Astrocyte (in vitro differentiated cells and primary cell): Measurements from ENCODE around the gene TUBA4B. TPM values are rescaled to one million over a fixed set of nuclear protein-coding genes. Genes with fewer than 3 reads are reported as not detected.

Experiments used
- DNase-seq: peaks from one replicate; pipeline ENCODE4 v3.0.0-alpha.2; 2010; ENCODE audit warnings: low read depth
- FAIRE-seq: peaks from 2 replicates; lab custom pipeline; 2011; peaks lifted over from hg19 to GRCh38; lab: Jason Lieb, UNC
- H2AFZ ChIP-seq: 2 replicates; pipeline ENCODE4 v1.6.0; 2012; ENCODE audit warnings: low read depth, low read length, inconsistent platforms
- H3K27ac ChIP-seq: 2 replicates; pipeline ENCODE4 v1.5.1; 2011; ENCODE audit warnings: low read depth, low read length, inconsistent platforms
- H3K27me3 ChIP-seq: 2 replicates; pipeline ENCODE4 v1.6.0; 2011; ENCODE audit warnings: low read length, inconsistent platforms; ENCODE audit not compliant: insufficient read depth
- H3K36me3 ChIP-seq: 2 replicates; pipeline ENCODE4 v1.5.1; 2011; ENCODE audit warnings: low read length, inconsistent platforms; ENCODE audit not compliant: insufficient read depth
- H3K4me1 ChIP-seq: 2 replicates; pipeline ENCODE4 v1.5.1; 2011; ENCODE audit warnings: low read length, inconsistent platforms; ENCODE audit not compliant: insufficient read depth
- H3K4me2 ChIP-seq: 2 replicates; pipeline ENCODE4 v1.6.0; 2012; ENCODE audit warnings: low read length, inconsistent platforms
- H3K4me3 ChIP-seq: 2 replicates; pipeline ENCODE4 v1.5.1; 2011; ENCODE audit warnings: low read depth, mild to moderate bottlenecking, low read length, inconsistent platforms; ENCODE audit not compliant: insufficient read depth
- H3K79me2 ChIP-seq: 2 replicates; pipeline ENCODE4 v1.6.0; 2012; ENCODE audit warnings: mild to moderate bottlenecking, low read length, inconsistent platforms; ENCODE audit not compliant: insufficient read depth
- H3K9ac ChIP-seq: 2 replicates; pipeline ENCODE4 v1.6.0; 2012; ENCODE audit warnings: mild to moderate bottlenecking, low read length, inconsistent platforms
- H3K9me3 ChIP-seq: 2 replicates; pipeline ENCODE4 v1.5.1; 2012; ENCODE audit warnings: low read depth, mild to moderate bottlenecking, low read length, inconsistent platforms; ENCODE audit not compliant: insufficient read depth
- H4K20me1 ChIP-seq: 2 replicates; pipeline ENCODE4 v1.6.0; 2012; ENCODE audit warnings: low read length, inconsistent platforms; ENCODE audit not compliant: insufficient read depth
- H3K27ac Mint-ChIP-seq: one replicate; pipeline ENCODE4 v1.8.0; 2021; ENCODE audit warnings: mild to moderate bottlenecking, mixed read lengths; ENCODE audit not compliant: unreplicated experiment
- H3K27me3 Mint-ChIP-seq: one replicate; pipeline ENCODE4 v1.8.0; 2021; ENCODE audit warnings: low read depth, mixed read lengths; ENCODE audit not compliant: unreplicated experiment
- H3K36me3 Mint-ChIP-seq: one replicate; pipeline ENCODE4 v1.8.0; 2021; ENCODE audit warnings: low read depth, mixed read lengths; ENCODE audit not compliant: unreplicated experiment
- H3K4me1 Mint-ChIP-seq: one replicate; pipeline ENCODE4 v1.8.0; 2021; ENCODE audit warnings: low read depth, mixed read lengths; ENCODE audit not compliant: unreplicated experiment
- H3K4me3 Mint-ChIP-seq: one replicate; pipeline ENCODE4 v1.8.0; 2021; ENCODE audit warnings: mild to moderate bottlenecking, moderate library complexity, mixed read lengths; ENCODE audit not compliant: unreplicated experiment
- H3K9me3 Mint-ChIP-seq: one replicate; pipeline ENCODE4 v1.8.0; 2021; ENCODE audit warnings: mild to moderate bottlenecking, mixed read lengths; ENCODE audit not compliant: unreplicated experiment
- CTCF ChIP-seq: IDR thresholded peaks from 2 replicates; pipeline ENCODE4 v1.5.1; 2011; ENCODE audit warnings: low read depth, mild to moderate bottlenecking, inconsistent platforms, low read length, moderate library complexity; ENCODE audit not compliant: insufficient read depth
- EZH2 ChIP-seq: IDR thresholded peaks from 2 replicates; pipeline ENCODE4 v1.6.1; 2012; ENCODE audit warnings: mild to moderate bottlenecking, low read length, inconsistent platforms; ENCODE audit not compliant: insufficient read depth
- total RNA-seq: library from RNA; stranded (reverse); gene quantifications from 2 replicates; pipeline ENCODE4 v1.2.1, GENCODE V29; 2021

The TUBA4B gene
- total RNA-seq, 1 donor from 2014 or later: not detected

GRCh38 chr2:219205165-219205538 is 47.9 kb upstream of the TUBA4B start:
- H3K4me1 ChIP-seq: peaks cover 16% of the 10 kb centered on the region
- no peak overlapping the region for H3K27ac ChIP-seq
- peaks cover 6% of the 10 kb centered on the region for H3K79me2 ChIP-seq
- H3K9me3 Mint-ChIP-seq: no peaks in the 10 kb centered on the region
- peaks cover 3% of the 10 kb centered on the region for H3K36me3 Mint-ChIP-seq
- H3K27me3 Mint-ChIP-seq: peaks cover 10% of the 10 kb centered on the region
- no peak overlapping the region for H3K27ac Mint-ChIP-seq
- no peaks in the 10 kb centered on the region for H3K9me3 ChIP-seq
- H3K4me2 ChIP-seq: no peak overlapping the region
- FAIRE-seq (no peak), DNase-seq (no peak)
- no peak overlapping the region for H3K9ac ChIP-seq
- no peak overlapping the region for H2AFZ ChIP-seq
- H3K4me3 ChIP-seq: no peak overlapping the region
- H3K4me3 Mint-ChIP-seq: peak overlapping the region; percentile 69
- peaks cover 15% of the 10 kb centered on the region for H4K20me1 ChIP-seq
- H3K36me3 ChIP-seq: no peaks in the 10 kb centered on the region
- H3K27me3 ChIP-seq: no peaks in the 10 kb centered on the region
- peaks cover 11% of the 10 kb centered on the region for H3K4me1 Mint-ChIP-seq
- no peak for TF ChIP-seq EZH2
- no peak for TF ChIP-seq CTCF

DNA sequence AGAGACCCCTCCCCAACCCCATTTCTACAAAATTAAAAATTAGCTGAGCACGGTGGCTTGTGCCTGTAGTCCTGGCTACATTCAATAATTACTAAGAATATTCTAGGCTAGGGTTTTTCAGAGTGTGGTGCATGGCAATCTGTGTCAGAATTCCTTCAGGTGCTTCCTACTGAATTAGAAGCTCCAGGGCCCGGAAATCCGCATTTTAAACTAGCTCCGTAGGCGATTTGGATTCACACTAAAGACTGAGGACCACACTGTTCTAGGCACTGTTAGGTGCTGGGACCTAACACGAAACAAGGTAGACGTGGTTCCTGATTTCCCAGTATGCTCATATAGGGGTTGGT is 47.1 kb upstream of the TUBA4B start:
- peak overlapping the region; percentile 73 for H2AFZ ChIP-seq
- H3K36me3 ChIP-seq: no peaks in the 10 kb centered on the region
- peak overlapping the region; percentile 83 for H3K4me2 ChIP-seq
- H3K27me3 ChIP-seq: no peaks in the 10 kb centered on the region
- Mint-ChIP-seq H3K27ac (no peak overlapping the region), H3K27me3 (peaks cover 4% of the 10 kb centered on the region), H3K4me1 (peaks cover 11% of the 10 kb centered on the region), H3K36me3 (peaks cover 3% of the 10 kb centered on the region), H3K9me3 (no peaks in the 10 kb centered on the region), H3K4me3 (peak overlapping the region; percentile 88)
- FAIRE-seq (no peak), DNase-seq (no peak)
- H3K27ac ChIP-seq: peak overlapping the region; percentile 35
- peak overlapping the region; percentile 64 for H3K4me3 ChIP-seq
- peaks cover 15% of the 10 kb centered on the region for H4K20me1 ChIP-seq
- H3K9me3 ChIP-seq: no peaks in the 10 kb centered on the region
- H3K9ac ChIP-seq: peak overlapping the region; percentile 77
- peaks cover 6% of the 10 kb centered on the region for H3K79me2 ChIP-seq
- peaks cover 16% of the 10 kb centered on the region for H3K4me1 ChIP-seq
- TF ChIP-seq EZH2: no peak
- no peak for TF ChIP-seq CTCF

- Histone ChIP-seq H3K4me2 (peak within 1 kb of the TSS; percentile 83), H3K27me3 (no peaks in the 10 kb centered on the region), H3K36me3 (no peaks in the 10 kb centered on the region), H3K4me1 (peaks cover 16% of the 10 kb centered on the region), H2AFZ (peak within 1 kb of the TSS; percentile 73), H4K20me1 (peaks cover 15% of the 10 kb centered on the region), H3K4me3 (peak within 1 kb of the TSS; percentile 66), H3K79me2 (peaks cover 6% of the 10 kb centered on the region), H3K27ac (peak within 1 kb of the TSS; percentile 75), H3K9ac (peak within 1 kb of the TSS; percentile 77), H3K9me3 (no peaks in the 10 kb centered on the region)
- Mint-ChIP-seq H3K9me3 (no peaks in the 10 kb centered on the region), H3K36me3 (peaks cover 3% of the 10 kb centered on the region), H3K4me3 (peak within 1 kb of the TSS; percentile 88), H3K4me1 (peaks cover 11% of the 10 kb centered on the region), H3K27me3 (peaks cover 2% of the 10 kb centered on the region), H3K27ac (peak within 1 kb of the TSS; percentile 79)
- peak; percentile 72 for DNase-seq
- no peak for TF ChIP-seq CTCF
- FAIRE-seq: no peak
These were observed 46.5 kb upstream of the TUBA4B start, which contains the start of gene ZFAND2B for GRCh38 chr2:219206328-219207133. Gene ZFAND2B, plus strand, starts transcription at chr2:219206782. Its CDS starts 206 bp downstream, at chr2:219206988.
